ENCODE results near the gene SLC13A5. TPM values are rescaled to one million over a fixed set of nuclear protein-coding genes. Genes with fewer than 3 reads are reported as not detected.

SLC13A5 gene
- total and polyA plus RNA-seq, 9 of the 15 experiments (the other 6 are each of a cell fraction or from before 2014, with no cell fraction given), result 0.04 TPM; not detected in 8

- WGBS (ENCODE audit: insufficient coverage, low coverage, missing lambda C conversion rate), result 4% methylated on average over 4 of the region's 5 CpGs
- no peak overlapping the region for H3K9ac ChIP-seq (ENCODE audit: insufficient read depth in 1 of 2, low read depth in 2 of 2, low read length in 2 of 2)
- no peaks in the 10 kb centered on the region for H4K20me1 ChIP-seq (replicated peaks; ENCODE audit: control insufficient read depth, insufficient read depth, low read length)
- no peaks in the 10 kb centered on the region for H3K9me3 ChIP-seq (replicated peaks; ENCODE audit: control insufficient read depth, insufficient read depth, low read depth, low read length)
- ChIA-PET CTCF (ENCODE audit: low intra/inter-chr PET ratio) (no interaction called here), POLR2A (no interaction called here)
- H3K79me2 ChIP-seq (ENCODE audit: control insufficient read depth, insufficient read depth, low read length), result no peaks in the 10 kb centered on the region
- ATAC-seq (no peak), DNase-seq (ENCODE audit: extremely low read depth in 1 of 4, low spot score in 3 of 4) (no peak), FAIRE-seq (no peak)
- no peak overlapping the region for H3K4me2 ChIP-seq (ENCODE audit: insufficient read depth, low read length)
- no peaks in the 10 kb centered on the region for H3K36me3 ChIP-seq (ENCODE audit: control insufficient read depth, insufficient read depth, low read length)
- in situ Hi-C loops (cut with MboI), result no loop called here
- no peak overlapping the region for H2AFZ ChIP-seq (ENCODE audit: low read depth, low read length)
- H3K4me1 ChIP-seq (replicated peaks in 1 of 2; ENCODE audit: control insufficient read depth in 2 of 2, insufficient read depth in 2 of 2, low read length in 2 of 2), result peaks cover 0 to 5% of the 10 kb centered on the region in 2 experiments; a peak in 1 of 5 replicates
- BruUV-seq (replicated peaks), result no TSS peak
- no peak overlapping the region for H3K4me3 ChIP-seq
- TF ChIP-seq TAF1 (IDR thresholded peaks at IDR 0.05; ENCODE audit: control insufficient read depth, extremely low read depth, insufficient read depth, low read length, severe bottlenecking) (no peak), ZNF384 (IDR thresholded peaks at IDR 0.05; ENCODE audit: low read depth, low read length) (no peak), STAT5A (IDR thresholded peaks at IDR 0.05; ENCODE audit: borderline replicate concordance, low read length) (no peak), SMAD3 (CRISPR knock-in tag; conservative IDR thresholded peaks at IDR 0.05) (no peak), NR3C1 (CRISPR knock-in tag; IDR thresholded peaks at IDR 0.05) (no peak), HMGN3 (IDR thresholded peaks at IDR 0.05; ENCODE audit: borderline replicate concordance, extremely low read depth, insufficient read length, low read depth, low read length) (no peak), PHF21A (IDR thresholded peaks at IDR 0.05; ENCODE audit: borderline replicate concordance, low read depth) (no peak), ZNF639 (CRISPR knock-in tag; conservative IDR thresholded peaks at IDR 0.05 in 1 of 2, IDR thresholded peaks at IDR 0.05 in 1 of 2) (no peak)
- TF ChIP-seq, protein P1, sequence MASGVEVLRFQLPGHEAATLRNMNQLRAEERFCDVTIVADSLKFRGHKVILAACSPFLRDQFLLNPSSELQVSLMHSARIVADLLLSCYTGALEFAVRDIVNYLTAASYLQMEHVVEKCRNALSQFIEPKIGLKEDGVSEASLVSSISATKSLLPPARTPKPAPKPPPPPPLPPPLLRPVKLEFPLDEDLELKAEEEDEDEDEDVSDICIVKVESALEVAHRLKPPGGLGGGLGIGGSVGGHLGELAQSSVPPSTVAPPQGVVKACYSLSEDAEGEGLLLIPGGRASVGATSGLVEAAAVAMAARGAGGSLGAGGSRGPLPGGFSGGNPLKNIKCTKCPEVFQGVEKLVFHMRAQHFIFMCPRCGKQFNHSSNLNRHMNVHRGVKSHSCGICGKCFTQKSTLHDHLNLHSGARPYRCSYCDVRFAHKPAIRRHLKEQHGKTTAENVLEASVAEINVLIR (CRISPR knock-in tag; IDR thresholded peaks at IDR 0.05), result no peak
- H3K9me1 ChIP-seq (ENCODE audit: control insufficient read depth, insufficient read depth, low read length), result no peaks in the 10 kb centered on the region
- peaks cover 2 to 19% of the 10 kb centered on the region in 2 experiments; a peak in 2 of 5 replicates for H3K27me3 ChIP-seq (ENCODE audit: control insufficient read depth in 2 of 2, insufficient read depth in 2 of 2, low read length in 2 of 2)
- intact Hi-C loops (cut with micrococcal nuclease), result no loop called here
- H3K27ac ChIP-seq (ENCODE audit: extremely low read depth, low read depth, low read length), result no peak overlapping the region
These were observed 16.3 kb downstream of the SLC13A5 start for GRCh38 chr17:6696906-6697305.
